COLO829 (cell line): ENCODE data around the gene EPHB2.
"Not testable (repeated sequence)": the region's sequence is repeated elsewhere in the genome, so short reads cannot be mapped to it uniquely, and the experiment has no call there.

Experiments used
- DNase-seq: peaks from one replicate; pipeline ENCODE4 v3.0.0; 2012; ENCODE audit warnings: low spot score

The EPHB2 gene

GRCh38 chr1:22915816-22916470 lies 205.3 kb downstream of the EPHB2 start:
- DNase-seq: no peak

- DNase-seq: no peak
Measured at GRCh38 chr1:22916471-22916820, 205.8 kb downstream of the EPHB2 start.

- no peak for DNase-seq
Measured at GRCh38 chr1:22917989-22918388, 207.3 kb downstream of the EPHB2 start.

- no peak for DNase-seq
Measured at GRCh38 chr1:22918644-22919043, 208.0 kb downstream of the EPHB2 start.

- DNase-seq: no peak
Measured at GRCh38 chr1:22919341-22920025, 208.8 kb downstream of the EPHB2 start.

- no peak for DNase-seq
Measured at GRCh38 chr1:22920026-22920733, 209.5 kb downstream of the EPHB2 start.

GRCh38 chr1:22920734-22921451 lies 210.3 kb downstream of the EPHB2 start:
- no peak for DNase-seq

- DNase-seq: no peak
Measured at GRCh38 chr1:22921452-22922126, 210.9 kb downstream of the EPHB2 start.

GRCh38 chr1:22922640-22923039 lies 212.0 kb downstream of the EPHB2 start:
- DNase-seq: no peak

- no peak for DNase-seq
Measured at GRCh38 chr1:22925111-22925510, 214.5 kb downstream of the EPHB2 start.

GRCh38 chr1:22930240-22930912 lies 219.7 kb downstream of the EPHB2 start:
- DNase-seq: peak; percentile 73

- no peak for DNase-seq
Measured at GRCh38 chr1:22932803-22933470, 222.3 kb downstream of the EPHB2 start.

GRCh38 chr1:22935433-22935832 lies 224.8 kb downstream of the EPHB2 start:
- DNase-seq: no peak

GRCh38 chr1:22936681-22937080 lies 226.0 kb downstream of the EPHB2 start:
- DNase-seq: no peak

- no peak for DNase-seq
Measured at GRCh38 chr1:22941257-22941656, 230.6 kb downstream of the EPHB2 start.

- DNase-seq: no peak
Measured at GRCh38 chr1:22944346-22945055, 233.9 kb downstream of the EPHB2 start.

GRCh38 chr1:22945171-22945570 lies 234.5 kb downstream of the EPHB2 start:
- not testable (repeated sequence) for DNase-seq

GRCh38 chr1:22949822-22950331 lies 239.2 kb downstream of the EPHB2 start:
- no peak for DNase-seq

- DNase-seq: no peak
Measured at GRCh38 chr1:22951796-22952195, 241.2 kb downstream of the EPHB2 start.

- no peak for DNase-seq
Measured at GRCh38 chr1:22952694-22953056, 242.0 kb downstream of the EPHB2 start.
